H1 (cell line): ENCODE results near the gene RHEB. TPM values are rescaled to one million over a fixed set of nuclear protein-coding genes. Genes with fewer than 3 reads are reported as not detected.

Source experiments
- ASH2L ChIP-seq: fragments of 200-600, 300-600 bp; sonication (generic); IDR thresholded peaks from one replicate; pipeline ENCODE4 v1.7.1; 2017; ENCODE audit warnings: low read length
- BRCA1 ChIP-seq: IDR thresholded peaks from 2 replicates; pipeline ENCODE4 v1.6.1; 2012; ENCODE audit warnings: low read depth, low read length, improper control_type of control experiment
- CTBP2 ChIP-seq: IDR thresholded peaks from 2 replicates; pipeline ENCODE4 v1.7.0; 2011; ENCODE audit warnings: borderline replicate concordance, mild to moderate bottlenecking, moderate library complexity, mixed read lengths, low read length; ENCODE audit not compliant: insufficient read depth, insufficient read length
- KDM1A ChIP-seq: fragments of 200-600, 300-600 bp; sonication (generic); IDR thresholded peaks from 2 replicates; pipeline ENCODE4 v1.7.1; 2016; ENCODE audit warnings: mild to moderate bottlenecking, low read length, borderline replicate concordance
- KDM4A ChIP-seq: IDR thresholded peaks from one replicate; pipeline ENCODE4 v1.7.1; 2012; ENCODE audit warnings: low read depth, mild to moderate bottlenecking, moderate library complexity, low read length, inconsistent platforms; ENCODE audit not compliant: severe bottlenecking
- polyA plus RNA-seq, 7 experiments: library from polyadenylated mRNA; depleted of rRNA in 3 of 7; stranded (reverse) in 5 of 7; unstranded in 2 of 7; fragments of >200 nt in 5 of 7; fragments of 200-250 nt in 2 of 7; gene quantifications; 1 replicate in 5 of 7; 2 replicates in 1 of 7; 4 replicates in 1 of 7; pipeline versions ENCODE4 v1.2.1 to v1.2.3, GENCODE V29; 2011 to 2013; ENCODE audit warnings: missing spikeins in 2 of 7, mixed read lengths in 2 of 7
- total RNA-seq: library from RNA; stranded (reverse); fragmentation: NEBNext Ultra II Directional; extraction: Animal tissue kit (Norgen Biotek cat#: 25700); gene quantifications from 2 replicates; pipeline ENCODE4 v1.2.1, GENCODE V29; 2021

The RHEB gene
- total and polyA plus RNA-seq, 2 of the 8 experiments (the other 6 are each of a cell fraction or from before 2014, with no cell fraction given): 60.8 to 132 TPM

- no peak for TF ChIP-seq BRCA1
- no peak for TF ChIP-seq CTBP2
- no peak for TF ChIP-seq KDM1A
- no peak for TF ChIP-seq ASH2L
- TF ChIP-seq KDM4A: no peak
Observed at GRCh38 chr7:151456276-151456675, 63.4 kb downstream of the RHEB start (continued).
